GM23248 (cell line): ENCODE data around the gene IGF2BP3. TPM values are rescaled to one million over a fixed set of nuclear protein-coding genes. Genes with fewer than 3 reads are reported as not detected.
"Not testable (repeated sequence)": the region's sequence is repeated elsewhere in the genome, so short reads cannot be mapped to it uniquely, and the experiment has no call there.

Experiments
- DNase-seq: peaks from one replicate; pipeline ENCODE4 v3.0.0-alpha.2; 2015
- H2AFZ ChIP-seq: fragments of 200-600 bp; sonication (generic); 2 replicates; pipeline ENCODE4 v1.6.1; 2016; ENCODE audit warnings: antibody characterized with exemption
- H3F3A ChIP-seq: fragments of 200-600 bp; sonication (generic); 2 replicates; pipeline ENCODE4 v1.6.1; 2016; ENCODE audit warnings: mild to moderate bottlenecking, antibody characterized with exemption, mixed run types; ENCODE audit not compliant: insufficient read depth
- H3K27ac ChIP-seq: fragments of 200-600 bp; sonication (generic); 2 replicates; pipeline ENCODE4 v1.5.1; 2016; ENCODE audit warnings: mild to moderate bottlenecking
- H3K27me3 ChIP-seq: fragments of 200-600 bp; sonication (generic); replicated peaks from 2 replicates; pipeline ENCODE4 v1.6.1; 2016; ENCODE audit warnings: mild to moderate bottlenecking; ENCODE audit not compliant: insufficient read depth
- H3K36me3 ChIP-seq: fragments of 200-600 bp; sonication (generic); 2 replicates; pipeline ENCODE4 v1.6.1; 2016; ENCODE audit warnings: low read depth, mild to moderate bottlenecking
- H3K4me1 ChIP-seq: fragments of 200-600 bp; sonication (generic); 2 replicates; pipeline ENCODE4 v1.6.1; 2016; ENCODE audit warnings: mild to moderate bottlenecking; ENCODE audit not compliant: insufficient read depth
- H3K4me2 ChIP-seq: fragments of 200-600 bp; sonication (generic); one replicate; pipeline ENCODE4 v1.6.1; 2016; ENCODE audit warnings: mild to moderate bottlenecking; ENCODE audit not compliant: unreplicated experiment
- H3K4me3 ChIP-seq: fragments of 200-600 bp; sonication (generic); 2 replicates; pipeline ENCODE4 v1.5.1; 2016; ENCODE audit warnings: mild to moderate bottlenecking
- H3K79me2 ChIP-seq: fragments of 200-600 bp; sonication (generic); 2 replicates; pipeline ENCODE4 v1.6.1; 2016; ENCODE audit warnings: mild to moderate bottlenecking; ENCODE audit not compliant: insufficient read depth
- H3K9ac ChIP-seq: fragments of 200-600 bp; sonication (generic); 2 replicates; pipeline ENCODE4 v1.6.1; 2016; ENCODE audit warnings: mild to moderate bottlenecking
- H3K9me2 ChIP-seq: fragments of 200-600 bp; sonication (generic); 2 replicates; pipeline ENCODE4 v1.6.1; 2016; ENCODE audit warnings: mixed run types, mild to moderate bottlenecking, moderate library complexity; ENCODE audit not compliant: insufficient read depth
- H3K9me3 ChIP-seq: fragments of 200-600 bp; sonication (generic); one replicate; pipeline ENCODE4 v1.6.1; 2017; ENCODE audit warnings: low read depth
- H4K20me1 ChIP-seq: fragments of 200-600 bp; sonication (generic); 2 replicates; pipeline ENCODE4 v1.6.0; 2016; ENCODE audit not compliant: insufficient read depth
- EZH2 ChIP-seq: fragments of 200-600 bp; sonication (generic); IDR thresholded peaks from 2 replicates; pipeline ENCODE4 v1.6.1; 2018; ENCODE audit warnings: antibody characterized with exemption, mild to moderate bottlenecking; ENCODE audit not compliant: insufficient read depth, poor library complexity, severe bottlenecking
- EZH2phosphoT487 ChIP-seq: fragments of 200-600 bp; sonication (generic); IDR thresholded peaks from 2 replicates; pipeline ENCODE4 v1.6.1; 2018; ENCODE audit warnings: antibody characterized with exemption, moderate library complexity, mild to moderate bottlenecking, low read depth; ENCODE audit not compliant: insufficient read depth
- WGBS, 2 experiments: methylation state at CpG; one replicate each; pipeline ENCODE4 v1.1.6; 2015 to 2017; ENCODE audit warnings: low lambda C conversion rate in 2 of 2, low coverage in 1 of 2; ENCODE audit errors: missing lambda C conversion rate in 2 of 2; 5-methylcytosine and 5-hydroxymethylcytosine counted together
- in situ Hi-C: fragments of 300-500 bp; cut with MboI; formaldehyde crosslinking; loops from 2 replicates; pipeline ENCODE4 v1.15.0; 2020
- polyA plus RNA-seq: library from polyadenylated mRNA; unstranded; fragments of >200 nt; fragmentation: Nextera tagmentation; extraction: Ambion mirVana; gene quantifications from 2 replicates; pipeline ENCODE4 v1.2.1, GENCODE V29; 2016
- total RNA-seq: library from RNA; depleted of rRNA; stranded (reverse); fragments of >200 nt; shearing (Covaris generic); gene quantifications from 2 replicates; pipeline ENCODE4 v1.2.3, GENCODE V29; 2014; rRNA removed

Gene IGF2BP3
- total RNA-seq (13.7 and 18.2 TPM in 2 replicates), polyA plus RNA-seq (7.0 and 7.6 TPM in 2 replicates)

- peaks cover 6% of the 10 kb centered on the region for H3K27me3 ChIP-seq
- no peaks in the 10 kb centered on the region for H3K9me2 ChIP-seq
- TF ChIP-seq EZH2 (no peak), EZH2phosphoT487 (no peak)
- peak within 1 kb of the TSS; percentile 82 for H3K4me3 ChIP-seq
- H3K36me3 ChIP-seq = no peaks in the 10 kb centered on the region
- no peaks in the 10 kb centered on the region for H3K9me3 ChIP-seq
- 1 to 3% methylated on average over 32 to 34 of the region's 34 CpGs for WGBS, 2 experiments
- H4K20me1 ChIP-seq = no peaks in the 10 kb centered on the region
- H3F3A ChIP-seq = peaks cover 32% of the 10 kb centered on the region
- peak within 1 kb of the TSS; percentile 92 for H2AFZ ChIP-seq
- H3K9ac ChIP-seq = peak within 1 kb of the TSS; percentile 83
- peak within 1 kb of the TSS; percentile 95 for H3K4me2 ChIP-seq
- peak; percentile 92 for DNase-seq
- H3K4me1 ChIP-seq = peaks cover 23% of the 10 kb centered on the region
- H3K27ac ChIP-seq = peak within 1 kb of the TSS; percentile 71
- peaks cover 40% of the 10 kb centered on the region for H3K79me2 ChIP-seq
- in situ Hi-C loops = no loop called here
Observed at GRCh38 chr7:23470330-23471105, at the start of gene IGF2BP3. Gene IGF2BP3, minus strand, starts transcription at chr7:23470491. Its CDS starts 381 bp downstream, at chr7:23470110.

- peaks cover 98% of the 10 kb centered on the region for H3K79me2 ChIP-seq
- H4K20me1 ChIP-seq = no peaks in the 10 kb centered on the region
- H3K4me2 ChIP-seq = no peak overlapping the region
- no peak for DNase-seq
- no peaks in the 10 kb centered on the region for H3K4me1 ChIP-seq
- no peak overlapping the region for H3K9ac ChIP-seq
- H3F3A ChIP-seq = no peaks in the 10 kb centered on the region
- H3K4me3 ChIP-seq = no peak overlapping the region
- 78 to 94% methylated on average over 2 of the region's 2 CpGs for WGBS, 2 experiments
- no peaks in the 10 kb centered on the region for H3K27me3 ChIP-seq
- TF ChIP-seq EZH2 (no peak), EZH2phosphoT487 (no peak)
- H3K9me3 ChIP-seq = no peaks in the 10 kb centered on the region
- peaks cover 74% of the 10 kb centered on the region for H3K36me3 ChIP-seq
- H3K9me2 ChIP-seq = no peaks in the 10 kb centered on the region
- in situ Hi-C loops = no loop called here
- no peak overlapping the region for H3K27ac ChIP-seq
- no peak overlapping the region for H2AFZ ChIP-seq
Observed at GRCh38 chr7:23514755-23515154, 44.5 kb upstream of the IGF2BP3 start.

- H3K9ac ChIP-seq, H3K27ac ChIP-seq, H3K27me3 ChIP-seq, H2AFZ ChIP-seq, H4K20me1 ChIP-seq, H3K9me2 ChIP-seq, H3K4me3 ChIP-seq, H3K4me2 ChIP-seq, H3K4me1 ChIP-seq, H3K9me3 ChIP-seq, in situ Hi-C loops, H3F3A ChIP-seq, DNase-seq: not testable (repeated sequence)
- peaks cover 98% of the 10 kb centered on the region for H3K79me2 ChIP-seq
- peaks cover 79% of the 10 kb centered on the region for H3K36me3 ChIP-seq
- WGBS, 2 experiments = 91 to 92% methylated on average over 6 of the region's 6 CpGs
Observed at GRCh38 chr7:23513746-23514145, 43.5 kb upstream of the IGF2BP3 start.

GRCh38 chr7:23494009-23494408, 23.7 kb upstream of the IGF2BP3 start:
- no peaks in the 10 kb centered on the region for H3K27me3 ChIP-seq
- H3K4me3 ChIP-seq = no peak overlapping the region
- H3K4me2 ChIP-seq = no peak overlapping the region
- DNase-seq = no peak
- 85 to 87% methylated on average over 9 of the region's 9 CpGs for WGBS, 2 experiments
- H3K4me1 ChIP-seq = no peaks in the 10 kb centered on the region
- no peaks in the 10 kb centered on the region for H4K20me1 ChIP-seq
- in situ Hi-C loops = no loop called here
- H2AFZ ChIP-seq = no peak overlapping the region
- TF ChIP-seq EZH2 (no peak), EZH2phosphoT487 (no peak)
- no peaks in the 10 kb centered on the region for H3K9me3 ChIP-seq
- peaks cover 40% of the 10 kb centered on the region for H3F3A ChIP-seq
- H3K27ac ChIP-seq = no peak overlapping the region
- peaks cover 10% of the 10 kb centered on the region; the same call in 1 of the 2 replicates for H3K36me3 ChIP-seq
- H3K79me2 ChIP-seq = no peaks in the 10 kb centered on the region
- H3K9me2 ChIP-seq = no peaks in the 10 kb centered on the region
- H3K9ac ChIP-seq = no peak overlapping the region
